ENCODE measurements around the gene LRRFIP2.

LRRFIP2 gene

DNA sequence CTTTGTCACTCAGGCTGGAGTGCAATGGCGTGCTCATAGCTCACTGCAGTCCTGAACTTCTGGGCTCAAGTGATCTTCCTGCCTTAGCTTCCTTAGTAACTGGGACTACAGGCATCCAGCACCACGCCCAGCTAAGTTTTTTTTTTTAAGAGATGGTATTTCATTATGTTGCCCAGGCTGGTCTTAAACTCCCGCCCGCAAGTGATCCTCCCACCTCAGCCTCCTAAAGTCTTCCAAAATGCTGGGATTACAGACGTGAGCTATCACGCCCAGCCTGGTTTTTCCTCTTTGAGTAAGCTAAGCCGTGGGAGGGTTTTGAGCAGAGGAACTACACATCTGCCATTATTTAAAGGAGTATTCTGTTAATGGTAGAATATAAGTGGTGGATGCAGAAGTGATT is 7.4 kb upstream of the LRRFIP2 start:
- CTCF ChIA-PET, result interaction anchor here (0.6 to 1.7 kb wide), 4 partner anchors 8 to 22 kb away, joined by 3 to 5 read pairs (median 4); partner anchors contain the start of gene LRRFIP2

GRCh38 chr3:37179144-37179967 is 5.0 kb upstream of the LRRFIP2 start:
- TF ChIP-seq, protein P1, sequence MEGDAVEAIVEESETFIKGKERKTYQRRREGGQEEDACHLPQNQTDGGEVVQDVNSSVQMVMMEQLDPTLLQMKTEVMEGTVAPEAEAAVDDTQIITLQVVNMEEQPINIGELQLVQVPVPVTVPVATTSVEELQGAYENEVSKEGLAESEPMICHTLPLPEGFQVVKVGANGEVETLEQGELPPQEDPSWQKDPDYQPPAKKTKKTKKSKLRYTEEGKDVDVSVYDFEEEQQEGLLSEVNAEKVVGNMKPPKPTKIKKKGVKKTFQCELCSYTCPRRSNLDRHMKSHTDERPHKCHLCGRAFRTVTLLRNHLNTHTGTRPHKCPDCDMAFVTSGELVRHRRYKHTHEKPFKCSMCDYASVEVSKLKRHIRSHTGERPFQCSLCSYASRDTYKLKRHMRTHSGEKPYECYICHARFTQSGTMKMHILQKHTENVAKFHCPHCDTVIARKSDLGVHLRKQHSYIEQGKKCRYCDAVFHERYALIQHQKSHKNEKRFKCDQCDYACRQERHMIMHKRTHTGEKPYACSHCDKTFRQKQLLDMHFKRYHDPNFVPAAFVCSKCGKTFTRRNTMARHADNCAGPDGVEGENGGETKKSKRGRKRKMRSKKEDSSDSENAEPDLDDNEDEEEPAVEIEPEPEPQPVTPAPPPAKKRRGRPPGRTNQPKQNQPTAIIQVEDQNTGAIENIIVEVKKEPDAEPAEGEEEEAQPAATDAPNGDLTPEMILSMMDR (IDR thresholded peaks at IDR 0.05; ENCODE audit: insufficient read depth, low read length, missing control alignments), result no peak
- CTCF ChIA-PET, result no interaction called here
- POLR2A ChIA-PET, result interaction anchor here (0.6 kb wide), 1 partner anchor 175 kb away, joined by 3 read pairs; no protein-coding TSS in a partner anchor
- no peak overlapping the region for H3K4me3 ChIP-seq (ENCODE audit: low read depth, low read length)
- no peak for DNase-seq (ENCODE audit: low read depth, low spot score)

More for the DNA sequence above, 7.4 kb upstream of the LRRFIP2 start:
- H3K4me3 ChIP-seq (ENCODE audit: low read depth, low read length), result no peak overlapping the region
- DNase-seq (ENCODE audit: low read depth, low spot score), result no peak
- TF ChIP-seq, protein P1 (IDR thresholded peaks at IDR 0.05; ENCODE audit: insufficient read depth, low read length, missing control alignments), result no peak
- POLR2A ChIA-PET, result no interaction called here

DNA sequence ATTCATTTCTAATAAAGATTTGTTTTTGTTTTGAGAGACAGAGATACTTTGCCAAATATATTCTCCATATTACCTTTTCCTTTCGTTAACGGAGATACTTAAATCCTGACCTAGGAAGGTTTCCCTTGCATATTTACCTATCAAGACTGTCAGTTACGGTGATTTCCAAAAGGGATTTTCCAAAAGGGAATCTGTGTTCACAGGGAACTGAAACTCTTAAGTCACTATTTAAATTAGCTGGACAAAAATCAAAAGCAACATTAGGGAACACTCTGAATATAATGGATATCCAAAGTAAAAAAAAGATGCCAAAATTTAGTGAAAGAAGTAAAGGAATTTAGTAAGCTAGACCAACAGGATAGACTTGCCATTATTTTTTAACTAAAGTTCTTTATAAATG is 576 bp downstream of the LRRFIP2 start:
- POLR2A ChIA-PET, result interaction anchor here (0.7 kb wide), 1 partner anchor 10 kb away, joined by 3 read pairs; no protein-coding TSS in a partner anchor
- TF ChIP-seq, protein P1 (IDR thresholded peaks at IDR 0.05; ENCODE audit: insufficient read depth, low read length, missing control alignments), result no peak
- CTCF ChIA-PET, result interaction anchor here (1.1 to 2.0 kb wide), 4 partner anchors 8 to 149 kb away, joined by 3 to 9 read pairs (median 4); no protein-coding TSS in a partner anchor
- DNase-seq (ENCODE audit: low read depth, low spot score), result no peak
- H3K4me3 ChIP-seq (ENCODE audit: low read depth, low read length), result peak overlapping the region; percentile 88; the same call in 1 of the 2 replicates

DNA sequence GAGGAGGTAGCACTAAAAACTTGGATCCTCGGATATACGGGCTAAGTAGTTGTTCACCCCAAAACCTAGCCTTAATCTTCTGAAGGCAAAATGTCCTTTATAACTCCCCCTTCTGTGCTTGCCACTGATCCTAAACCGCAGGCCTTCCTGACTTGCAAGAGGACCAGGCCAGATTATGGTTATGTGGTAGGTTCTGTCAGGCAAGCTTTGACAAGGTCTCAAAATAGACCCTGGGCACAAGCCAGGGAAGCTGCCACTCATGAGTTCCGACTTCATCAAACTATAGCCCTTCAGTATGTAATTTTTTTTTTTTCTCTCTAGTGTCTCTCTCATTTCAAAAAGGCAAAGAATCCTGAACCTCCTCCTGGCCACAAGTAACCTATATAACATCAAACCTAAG is 3.2 kb downstream of the LRRFIP2 start:
- CTCF ChIA-PET, result no interaction called here
- H3K4me3 ChIP-seq (ENCODE audit: low read depth, low read length), result no peak overlapping the region
- POLR2A ChIA-PET, result no interaction called here
- TF ChIP-seq, protein P1 (IDR thresholded peaks at IDR 0.05; ENCODE audit: insufficient read depth, low read length, missing control alignments), result no peak
- no peak for DNase-seq (ENCODE audit: low read depth, low spot score)

- no peak overlapping the region for H3K4me3 ChIP-seq (ENCODE audit: low read depth, low read length)
- CTCF ChIA-PET, result interaction anchor here (0.9 to 1.0 kb wide), 2 partner anchors 13 to 41 kb away, joined by 3 read pairs; no protein-coding TSS in a partner anchor
- DNase-seq (ENCODE audit: low read depth, low spot score), result no peak
- TF ChIP-seq, protein P1 (IDR thresholded peaks at IDR 0.05; ENCODE audit: insufficient read depth, low read length, missing control alignments), result no peak
- POLR2A ChIA-PET, result no interaction called here
Measured at GRCh38 chr3:37170513-37170912, 3.9 kb downstream of the LRRFIP2 start.

DNA sequence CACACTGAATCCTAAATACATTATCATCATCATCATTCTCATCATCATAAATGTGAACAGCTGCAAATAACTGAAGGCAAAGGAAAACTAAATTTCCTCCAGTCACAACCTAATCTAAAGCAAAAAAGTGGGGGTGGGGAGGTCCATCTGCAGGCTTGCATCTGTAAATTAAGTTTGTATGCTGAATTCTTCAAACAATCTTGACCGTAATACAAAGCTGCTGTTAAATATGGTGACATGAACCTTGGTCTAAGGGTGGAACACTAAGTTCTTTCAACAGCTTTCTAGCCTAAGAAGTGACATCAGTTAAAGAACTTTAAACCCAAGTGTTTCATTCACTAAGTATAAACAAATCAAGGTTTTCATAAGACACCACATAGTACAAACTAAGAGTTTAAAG is 4.3 kb downstream of the LRRFIP2 start:
- CTCF ChIA-PET, result interaction anchor here (0.9 to 1.2 kb wide), 3 partner anchors 14 to 145 kb away, joined by 3 read pairs; no protein-coding TSS in a partner anchor
- no peak overlapping the region for H3K4me3 ChIP-seq (ENCODE audit: low read depth, low read length)
- POLR2A ChIA-PET, result no interaction called here
- DNase-seq (ENCODE audit: low read depth, low spot score), result no peak
- TF ChIP-seq, protein P1 (IDR thresholded peaks at IDR 0.05; ENCODE audit: insufficient read depth, low read length, missing control alignments), result no peak
